GM12878 (cell line): ENCODE measurements around the gene PRKCE. TPM values are rescaled to one million over a fixed set of nuclear protein-coding genes. Genes with fewer than 3 reads are reported as not detected.

Experiments used
- ATF2 ChIP-seq: IDR thresholded peaks from 2 replicates; pipeline ENCODE4 v1.6.1; 2012; ENCODE audit warnings: low read length, inconsistent platforms
- BCLAF1 ChIP-seq: fragments of 450-650 bp; IDR thresholded peaks from 2 replicates; pipeline ENCODE4 v1.6.1; 2017; ENCODE audit warnings: antibody characterized with exemption, mild to moderate bottlenecking, moderate library complexity
- BRCA1 ChIP-seq: IDR thresholded peaks from 2 replicates; pipeline ENCODE4 v1.6.1; 2011; ENCODE audit warnings: low read depth, low read length, improper control_type of control experiment
- E2F4 ChIP-seq: IDR thresholded peaks from 2 replicates; pipeline ENCODE4 v1.6.1; 2012; ENCODE audit warnings: low read depth, low read length, improper control_type of control experiment
- ELK1 ChIP-seq: IDR thresholded peaks from 2 replicates; pipeline ENCODE4 v1.6.1; 2012; ENCODE audit warnings: low read depth, low read length, improper control_type of control experiment
- KDM1A ChIP-seq: fragments of 200-600 bp; sonication (generic); IDR thresholded peaks from 2 replicates; pipeline ENCODE4 v1.6.1; 2016; ENCODE audit warnings: borderline replicate concordance
- NKRF ChIP-seq: fragments of 450-650 bp; conservative IDR thresholded peaks from 2 replicates; pipeline ENCODE4 v1.6.1; 2017; ENCODE audit warnings: mild to moderate bottlenecking, moderate library complexity
- SIX5 ChIP-seq: IDR thresholded peaks from 2 replicates; pipeline ENCODE4 v1.6.1; 2011; ENCODE audit warnings: mild to moderate bottlenecking, low read depth, low read length, moderate library complexity; ENCODE audit not compliant: severe bottlenecking
- ZBTB4 ChIP-seq: fragments of 450-650 bp; formaldehyde crosslinking; IDR thresholded peaks from 2 replicates; pipeline ENCODE4 v1.4.0; 2022; ENCODE audit warnings: mild to moderate bottlenecking, moderate library complexity
- ZNF217 ChIP-seq: fragments of 450-650 bp; IDR thresholded peaks from 2 replicates; pipeline ENCODE4 v1.6.1; 2017; ENCODE audit warnings: antibody characterized with exemption, mild to moderate bottlenecking
- ZNF24 ChIP-seq: fragments of 450-650 bp; IDR thresholded peaks from 2 replicates; pipeline ENCODE4 v1.6.1; 2017; ENCODE audit warnings: antibody characterized with exemption, mild to moderate bottlenecking
- ZNF274 ChIP-seq: IDR thresholded peaks from one replicate; pipeline ENCODE4 v1.8.0; 2011; ENCODE audit not compliant: insufficient read length, insufficient read depth
- ZNF384 ChIP-seq: IDR thresholded peaks from 2 replicates; pipeline ENCODE4 v1.6.1; 2012; ENCODE audit warnings: low read depth, mild to moderate bottlenecking, low read length, improper control_type of control experiment, borderline replicate concordance
- polyA plus RNA-seq, 11 experiments: library from polyadenylated mRNA; depleted of rRNA in 4 of 11; unstranded in 6 of 11; stranded (reverse) in 5 of 11; fragments of >200 nt; fragmentation: Nextera tagmentation in 4 of 11; fragmentation: Illumina TruSeq in 1 of 11; extraction: Ambion mirVana in 4 of 11; extraction: Trizol in 1 of 11; gene quantifications; 1 replicate in 1 of 11; 2 replicates in 10 of 11; pipeline versions ENCODE4 v1.2.1 to v1.2.3, GENCODE V29; 2011 to 2016; ENCODE audit warnings: inconsistent platforms in 2 of 11, missing spikeins in 2 of 11, low read depth in 1 of 11
- total RNA-seq, 4 experiments: library from RNA; depleted of rRNA in 3 of 4; stranded (reverse); fragments of >200 nt in 3 of 4; fragmentation: Illumina TruSeq in 1 of 4; extraction: Trizol in 1 of 4; gene quantifications; 2 replicates each; pipeline versions ENCODE4 v1.2.1 to v1.2.3, GENCODE V29; 2013 to 2021

Gene PRKCE
- total and polyA plus RNA-seq, 10 of the 15 experiments (the other 5 are each of a cell fraction or from before 2014, with no cell fraction given), result 2.6 to 28.2 (median 11.3) TPM

GRCh38 chr2:45729753-45730512 is 78.5 kb downstream of the PRKCE start (continued):
- no peak for TF ChIP-seq NKRF
- no peak for TF ChIP-seq E2F4
- TF ChIP-seq ZNF384, result no peak
- peak; percentile 44; the same call in 1 of the 2 replicates for TF ChIP-seq ZNF24
- TF ChIP-seq ZNF274, result no peak
- no peak for TF ChIP-seq ELK1
- no peak for TF ChIP-seq KDM1A
- TF ChIP-seq ATF2, result peak; percentile 72
- no peak for TF ChIP-seq ZBTB4 (CRISPR knock-in tag)
- no peak for TF ChIP-seq BRCA1
- no peak for TF ChIP-seq BCLAF1
- TF ChIP-seq SIX5, result no peak
- no peak for TF ChIP-seq ZNF217
